H1 (cell line): ENCODE measurements around the gene SLC24A3. TPM values are rescaled to one million over a fixed set of nuclear protein-coding genes. Genes with fewer than 3 reads are reported as not detected.

Source experiments
- PHF8 ChIP-seq: fragments of 200-600 bp; sonication (generic); conservative IDR thresholded peaks from 2 replicates; pipeline ENCODE4 v1.7.1; 2012; ENCODE audit warnings: low read depth, mild to moderate bottlenecking, inconsistent platforms, low read length, moderate library complexity
- TAF1 ChIP-seq: IDR thresholded peaks from 2 replicates; pipeline ENCODE4 v1.6.1; 2011; ENCODE audit warnings: mild to moderate bottlenecking, low read depth, low read length
- polyA plus RNA-seq, 7 experiments: library from polyadenylated mRNA; depleted of rRNA in 3 of 7; stranded (reverse) in 5 of 7; unstranded in 2 of 7; fragments of >200 nt in 5 of 7; fragments of 200-250 nt in 2 of 7; gene quantifications; 1 replicate in 5 of 7; 2 replicates in 1 of 7; 4 replicates in 1 of 7; pipeline versions ENCODE4 v1.2.1 to v1.2.3, GENCODE V29; 2011 to 2013; ENCODE audit warnings: missing spikeins in 2 of 7, mixed read lengths in 2 of 7
- total RNA-seq: library from RNA; stranded (reverse); fragmentation: NEBNext Ultra II Directional; extraction: Animal tissue kit (Norgen Biotek cat#: 25700); gene quantifications from 2 replicates; pipeline ENCODE4 v1.2.1, GENCODE V29; 2021

The SLC24A3 gene
- total and polyA plus RNA-seq, 2 of the 8 experiments (the other 6 are each of a cell fraction or from before 2014, with no cell fraction given): 4.5 to 6.3 TPM

DNA sequence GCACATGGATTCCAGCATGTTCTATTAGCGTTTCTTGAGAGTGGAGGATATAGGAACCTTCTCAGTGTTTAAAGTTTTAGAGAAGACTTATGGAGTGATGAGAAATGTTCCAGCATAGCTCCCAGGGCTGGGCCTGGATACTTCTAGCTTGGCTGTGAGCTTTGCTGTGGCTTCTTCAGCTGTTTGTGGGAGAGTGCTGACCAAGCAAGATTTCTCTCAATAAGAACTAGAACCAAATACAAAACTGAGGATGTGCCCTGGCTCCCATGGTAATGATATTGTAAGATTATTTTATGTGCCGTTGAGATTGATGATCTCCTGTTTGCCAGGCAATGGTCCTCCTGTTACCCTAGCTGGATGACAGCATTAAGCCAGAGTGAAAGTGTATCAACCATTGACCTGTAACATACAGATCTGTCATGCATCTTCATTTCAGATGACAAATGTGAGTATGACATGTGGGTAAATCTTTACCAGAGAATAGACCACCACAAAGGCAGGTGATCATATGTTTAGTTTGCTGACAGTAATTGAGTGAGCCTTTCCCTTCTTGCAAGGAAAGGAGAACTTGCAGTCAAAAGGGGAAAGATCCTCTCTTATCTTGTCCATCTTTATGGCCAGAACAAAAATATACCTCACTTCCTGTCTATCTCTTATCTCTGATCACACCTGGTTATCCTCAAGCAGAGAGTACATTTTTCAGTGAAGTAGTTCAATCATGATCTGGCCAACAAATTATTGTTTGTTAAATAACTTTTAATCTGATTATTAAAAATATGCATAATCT is 180.1 kb downstream of the SLC24A3 start (continued):
- TF ChIP-seq TAF1 (no peak), PHF8 (no peak)
